SK-N-SH (cell line): Measurements from ENCODE around the gene KRTAP10-5. TPM values are rescaled to one million over a fixed set of nuclear protein-coding genes. Genes with fewer than 3 reads are reported as not detected.

Experiments used
- CTCF ChIA-PET: fragments of 300-600, 350-600 bp; formaldehyde crosslinking; extraction: SDS; loops from one replicate; lab custom pipeline; 2021; lab: Yijun Ruan, JAX
- POLR2A ChIA-PET: fragments of 350-600 bp; sonication (Branson Sonifier 250); formaldehyde crosslinking; extraction: SDS; loops from one replicate; lab custom pipeline; 2020; ENCODE audit warnings: antibody characterized with exemption, inconsistent platforms; lab: Yijun Ruan, JAX
- DNase-seq: peaks from one replicate; pipeline ENCODE4 v3.0.0; 2012
- H2AFZ ChIP-seq: fragments of 200-600 bp; sonication (generic); 2 replicates; pipeline ENCODE4 v1.8.1; 2016; ENCODE audit warnings: antibody characterized with exemption, mild to moderate bottlenecking, low read depth
- H3F3A ChIP-seq: fragments of 200-600 bp; sonication (generic); replicated peaks from 2 replicates; pipeline ENCODE3; 2016; ENCODE audit warnings: antibody characterized with exemption, mild to moderate bottlenecking; ENCODE audit not compliant: insufficient read depth
- H3K27ac ChIP-seq, 2 experiments: fragments of 200-500 bp in 1 of 2; fragments of 200-600 bp in 1 of 2; sonication (Bioruptor generic) in 1 of 2; sonication (generic), shearing (Covaris generic) in 1 of 2; 2 replicates each; pipeline versions ENCODE4 v1.5.1 to v1.6.1; 2014 to 2016; ENCODE audit warnings: low read depth in 2 of 2, inconsistent platforms in 1 of 2, low read length in 1 of 2, mild to moderate bottlenecking in 1 of 2, mixed read lengths in 1 of 2
- H3K27me3 ChIP-seq: fragments of 200-600 bp; sonication (generic), shearing (Covaris generic); 2 replicates; pipeline ENCODE4 v1.6.1; 2016; ENCODE audit warnings: mixed run types; ENCODE audit not compliant: insufficient read depth
- H3K36me3 ChIP-seq, 2 experiments: fragments of 200-500 bp in 1 of 2; fragments of 200-600 bp in 1 of 2; sonication (Bioruptor generic) in 1 of 2; sonication (generic) in 1 of 2; replicated peaks in 1 of 2; 2 replicates each; pipeline versions ENCODE3 to v1.5.1; 2014 to 2016; ENCODE audit warnings: low read length in 1 of 2, mild to moderate bottlenecking in 1 of 2; ENCODE audit not compliant: insufficient read depth in 2 of 2, control insufficient read depth in 1 of 2
- H3K4me1 ChIP-seq, 2 experiments: fragments of 200-500 bp in 1 of 2; fragments of 200-600 bp in 1 of 2; sonication (Bioruptor generic) in 1 of 2; sonication (generic), shearing (Covaris generic) in 1 of 2; 2 replicates each; pipeline versions ENCODE4 v1.5.1 to v1.6.1; 2014 to 2016; ENCODE audit warnings: low read depth in 1 of 2, low read length in 1 of 2, mixed run types in 1 of 2; ENCODE audit not compliant: insufficient read depth in 2 of 2, control insufficient read depth in 1 of 2
- H3K4me2 ChIP-seq: fragments of 200-600 bp; sonication (generic), shearing (Covaris generic); 2 replicates; pipeline ENCODE4 v1.6.1; 2017; ENCODE audit warnings: mixed run types
- H3K4me3 ChIP-seq, 2 experiments: fragments of 200-500 bp in 1 of 2; fragments of 200-600 bp in 1 of 2; sonication (Bioruptor generic) in 1 of 2; sonication (generic), shearing (Covaris generic) in 1 of 2; 2 replicates each; pipeline versions ENCODE4 v1.5.1 to v1.8.1; 2014 to 2016; ENCODE audit warnings: low read depth in 2 of 2, inconsistent platforms in 1 of 2, low read length in 1 of 2, mild to moderate bottlenecking in 1 of 2, mixed read lengths in 1 of 2, moderate library complexity in 1 of 2
- H3K79me2 ChIP-seq: fragments of 200-600 bp; sonication (generic); 2 replicates; pipeline ENCODE4 v1.8.1; 2017; ENCODE audit warnings: mild to moderate bottlenecking; ENCODE audit not compliant: insufficient read depth
- H3K9ac ChIP-seq: fragments of 200-600 bp; sonication (generic); 2 replicates; pipeline ENCODE4 v1.6.1; 2017; ENCODE audit warnings: mixed run types
- H3K9me2 ChIP-seq: fragments of 200-600 bp; sonication (generic); 2 replicates; pipeline ENCODE4 v1.6.1; 2017; ENCODE audit warnings: mixed run types
- H3K9me3 ChIP-seq: fragments of 200-600 bp; sonication (generic); 2 replicates; pipeline ENCODE4 v1.6.1; 2017; ENCODE audit warnings: mixed run types, mild to moderate bottlenecking, moderate library complexity
- H4K20me1 ChIP-seq: fragments of 200-600 bp; sonication (generic); 2 replicates; pipeline ENCODE4 v1.6.1; 2017; ENCODE audit warnings: mild to moderate bottlenecking, mixed run types; ENCODE audit not compliant: insufficient read depth
- CHD2 ChIP-seq: fragments of 150-350 bp; IDR thresholded peaks from 2 replicates; pipeline ENCODE4 v1.6.1; 2018; ENCODE audit warnings: low read length; ENCODE audit not compliant: partially characterized antibody
- ELF1 ChIP-seq: IDR thresholded peaks from 2 replicates; pipeline ENCODE4 v1.4.0; 2012
- EP300 ChIP-seq, 2 experiments: IDR thresholded peaks; 2 replicates each; pipeline versions ENCODE4 v1.4.0 to v1.6.1; 2012; ENCODE audit warnings: borderline replicate concordance in 1 of 2, low read depth in 1 of 2, low read length in 1 of 2
- FOSL2 ChIP-seq: IDR thresholded peaks from 2 replicates; pipeline ENCODE4 v1.4.0; 2012; ENCODE audit warnings: low read depth, mild to moderate bottlenecking, moderate library complexity, borderline replicate concordance
- FOXJ3 ChIP-seq: sonication (generic); formaldehyde crosslinking; IDR thresholded peaks from 2 replicates; pipeline ENCODE4 v1.5.1; 2020; ENCODE audit warnings: mild to moderate bottlenecking, missing genetic modification reagents
- GABPA ChIP-seq: IDR thresholded peaks from 2 replicates; pipeline ENCODE4 v1.4.0; 2012; ENCODE audit warnings: low read depth, mild to moderate bottlenecking
- GATA2 ChIP-seq: sonication (generic); formaldehyde crosslinking; IDR thresholded peaks from 2 replicates; pipeline ENCODE4 v1.5.0; 2020; ENCODE audit warnings: mild to moderate bottlenecking, missing genetic modification reagents
- JUND ChIP-seq: IDR thresholded peaks from 2 replicates; pipeline ENCODE4 v1.4.0; 2012
- MEF2A ChIP-seq: IDR thresholded peaks from 2 replicates; pipeline ENCODE4 v1.4.0; 2012; ENCODE audit warnings: low read depth, borderline replicate concordance
- NFIC ChIP-seq: IDR thresholded peaks from 2 replicates; pipeline ENCODE4 v1.4.0; 2012; ENCODE audit warnings: borderline replicate concordance
- POLR2AphosphoS5 ChIP-seq: IDR thresholded peaks from 2 replicates; pipeline ENCODE4 v1.6.1; 2012; ENCODE audit warnings: low read depth, low read length
- RAD21 ChIP-seq: IDR thresholded peaks from 2 replicates; pipeline ENCODE4 v1.6.1; 2012; ENCODE audit warnings: mild to moderate bottlenecking, low read length
- RCOR1 ChIP-seq: fragments of 150-350 bp; IDR thresholded peaks from 2 replicates; pipeline ENCODE4 v1.6.1; 2017; ENCODE audit warnings: antibody characterized with exemption, low read length
- TAF1 ChIP-seq: IDR thresholded peaks from 2 replicates; pipeline ENCODE4 v1.6.1; 2012; ENCODE audit warnings: low read depth, mild to moderate bottlenecking, low read length, moderate library complexity, borderline replicate concordance
- TCF12 ChIP-seq: IDR thresholded peaks from 2 replicates; pipeline ENCODE4 v1.4.0; 2012
- WGBS: methylation state at CpG from one replicate; pipeline ENCODE4 v1.1.6; 2017; ENCODE audit warnings: low lambda C conversion rate; 5-methylcytosine and 5-hydroxymethylcytosine counted together
- polyA plus RNA-seq, 3 experiments: library from polyadenylated mRNA; depleted of rRNA; stranded (reverse); fragments of >200 nt; gene quantifications; 2 replicates each; pipeline ENCODE4 v1.2.3, GENCODE V29; 2012
- TF ChIP-seq, protein P1 (sequence below): IDR thresholded peaks from 2 replicates; pipeline ENCODE4 v1.4.0; 2012; ENCODE audit warnings: low read depth, borderline replicate concordance
- TF ChIP-seq, protein P2 (sequence below): IDR thresholded peaks from 2 replicates; pipeline ENCODE4 v1.4.0; 2012; ENCODE audit warnings: low read depth
- TF ChIP-seq, protein P3 (sequence below): fragments of 150-350 bp; IDR thresholded peaks from 2 replicates; pipeline ENCODE4 v1.6.1; 2016; ENCODE audit warnings: mild to moderate bottlenecking, low read depth, low read length
- TF ChIP-seq, protein P4 (sequence below): IDR thresholded peaks from 2 replicates; pipeline ENCODE4 v1.6.1; 2012; ENCODE audit warnings: mild to moderate bottlenecking, low read depth, low read length, moderate library complexity
- TF ChIP-seq, protein P5 (sequence below): fragments of 200-600 bp; sonication (generic); IDR thresholded peaks from 2 replicates; pipeline ENCODE4 v1.6.1; 2017; ENCODE audit warnings: antibody characterized with exemption, mild to moderate bottlenecking, moderate library complexity
- TF ChIP-seq, protein P6 (sequence below): fragments of 150-350 bp; IDR thresholded peaks from 2 replicates; pipeline ENCODE4 v1.6.1; 2017; ENCODE audit warnings: antibody characterized with exemption, low read length, low read depth, borderline replicate concordance

KRTAP10-5 gene
- polyA plus RNA-seq, 1 of the 3 experiments (the other 2 are of a cell fraction) = not detected

DNA sequence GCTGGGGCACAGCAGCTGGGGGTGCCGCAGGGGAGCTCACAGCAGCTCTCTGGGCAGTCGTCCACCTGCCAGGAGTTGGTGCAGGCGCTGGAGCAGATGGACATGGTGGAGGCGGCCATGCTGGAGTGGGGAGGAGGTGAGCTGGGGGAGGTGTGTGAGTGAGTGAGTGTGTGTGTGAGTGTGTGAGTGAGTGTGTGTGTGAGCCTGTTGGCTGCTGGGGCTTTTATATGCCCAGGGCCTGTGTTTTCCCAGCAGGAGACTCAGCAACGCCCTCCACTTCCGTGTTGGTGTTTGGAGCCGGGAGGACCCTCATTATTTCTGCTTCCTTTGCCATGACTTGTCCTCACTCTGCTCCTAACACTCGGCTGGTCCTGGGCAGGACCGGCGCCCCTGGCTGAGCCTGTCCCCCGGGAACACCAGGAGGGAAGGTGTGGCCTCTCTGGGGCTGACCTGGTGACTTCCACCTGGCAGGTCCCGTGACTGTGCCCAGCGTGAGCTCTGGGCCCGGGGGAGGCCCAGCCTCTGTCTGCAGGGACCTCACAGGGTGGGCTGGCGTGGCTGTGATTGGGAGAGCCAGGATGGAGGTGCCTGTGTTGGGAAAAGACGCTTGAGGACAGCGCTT lies 29.0 kb downstream of the KRTAP10-5 start, which contains the start of gene KRTAP10-2:
Gene KRTAP10-2, minus strand, starts transcription at position 166 of the 622 bp plus-strand sequence. Its CDS starts 47 bp downstream, at position 119.
- H3K9me3 ChIP-seq = no peaks in the 10 kb centered on the region
- no peak for DNase-seq
- no peaks in the 10 kb centered on the region for H3K4me1 ChIP-seq
- H3K9ac ChIP-seq = no peak within 1 kb of the TSS
- ChIA-PET CTCF (no interaction called here), POLR2A (no interaction called here)
- 24% methylated on average over 16 of the region's 17 CpGs for WGBS
- H3F3A ChIP-seq = no peaks in the 10 kb centered on the region
- H3K36me3 ChIP-seq = no peaks in the 10 kb centered on the region
- no peaks in the 10 kb centered on the region for H3K9me2 ChIP-seq
- H3K27ac ChIP-seq = no peak within 1 kb of the TSS
- H3K4me3 ChIP-seq = no peak within 1 kb of the TSS
- no peaks in the 10 kb centered on the region for H4K20me1 ChIP-seq
- no peaks in the 10 kb centered on the region for H3K79me2 ChIP-seq
- TF ChIP-seq ELF1 (no peak), TAF1 (no peak), MEF2A (no peak), RCOR1 (no peak), TCF12 (no peak), JUND (no peak), POLR2AphosphoS5 (no peak), GATA2 (CRISPR knock-in tag) (no peak), RAD21 (no peak), FOSL2 (no peak), CHD2 (no peak), FOXJ3 (CRISPR knock-in tag) (no peak), NFIC (no peak), EP300 (IDR thresholded peaks at IDR 0.05; ENCODE audit: borderline replicate concordance in 1 of 2, low read depth in 1 of 2, low read length in 1 of 2) (no peak), GABPA (no peak)
- TF ChIP-seq, protein P1, sequence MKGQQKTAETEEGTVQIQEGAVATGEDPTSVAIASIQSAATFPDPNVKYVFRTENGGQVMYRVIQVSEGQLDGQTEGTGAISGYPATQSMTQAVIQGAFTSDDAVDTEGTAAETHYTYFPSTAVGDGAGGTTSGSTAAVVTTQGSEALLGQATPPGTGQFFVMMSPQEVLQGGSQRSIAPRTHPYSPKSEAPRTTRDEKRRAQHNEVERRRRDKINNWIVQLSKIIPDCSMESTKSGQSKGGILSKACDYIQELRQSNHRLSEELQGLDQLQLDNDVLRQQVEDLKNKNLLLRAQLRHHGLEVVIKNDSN = no peak
- TF ChIP-seq, protein P2, sequence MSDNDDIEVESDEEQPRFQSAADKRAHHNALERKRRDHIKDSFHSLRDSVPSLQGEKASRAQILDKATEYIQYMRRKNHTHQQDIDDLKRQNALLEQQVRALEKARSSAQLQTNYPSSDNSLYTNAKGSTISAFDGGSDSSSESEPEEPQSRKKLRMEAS = no peak
- TF ChIP-seq, protein P3, sequence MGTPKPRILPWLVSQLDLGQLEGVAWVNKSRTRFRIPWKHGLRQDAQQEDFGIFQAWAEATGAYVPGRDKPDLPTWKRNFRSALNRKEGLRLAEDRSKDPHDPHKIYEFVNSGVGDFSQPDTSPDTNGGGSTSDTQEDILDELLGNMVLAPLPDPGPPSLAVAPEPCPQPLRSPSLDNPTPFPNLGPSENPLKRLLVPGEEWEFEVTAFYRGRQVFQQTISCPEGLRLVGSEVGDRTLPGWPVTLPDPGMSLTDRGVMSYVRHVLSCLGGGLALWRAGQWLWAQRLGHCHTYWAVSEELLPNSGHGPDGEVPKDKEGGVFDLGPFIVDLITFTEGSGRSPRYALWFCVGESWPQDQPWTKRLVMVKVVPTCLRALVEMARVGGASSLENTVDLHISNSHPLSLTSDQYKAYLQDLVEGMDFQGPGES = no peak
- H2AFZ ChIP-seq = no peak within 1 kb of the TSS
- H3K27me3 ChIP-seq = peaks cover 49% of the 10 kb centered on the region
- no peak within 1 kb of the TSS for H3K4me2 ChIP-seq

DNA sequence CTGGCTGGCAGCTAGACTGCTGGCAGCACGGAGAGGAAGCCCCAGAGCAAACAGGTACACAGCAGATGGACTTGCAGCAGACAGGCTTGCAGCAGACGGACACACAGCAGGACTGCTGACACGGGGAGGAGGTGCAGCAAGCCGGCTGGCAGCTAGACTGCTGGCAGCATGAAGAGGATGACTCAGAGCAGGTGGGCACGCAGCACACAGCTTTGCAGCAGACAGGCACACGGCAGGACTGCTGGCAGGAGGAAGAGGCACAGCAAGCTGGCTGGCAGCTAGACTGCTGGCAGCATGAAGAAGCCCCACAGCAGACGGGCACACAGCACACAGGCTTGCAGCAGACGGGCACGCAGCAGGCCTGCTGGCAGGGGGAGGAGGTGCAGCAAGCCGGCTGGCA lies 29.6 kb downstream of the KRTAP10-5 start:
- ChIA-PET POLR2A (interaction anchor here (0.6 kb wide), 1 partner anchor 25 kb away, joined by 3 read pairs; no protein-coding TSS in a partner anchor), CTCF (no interaction called here)
- H4K20me1 ChIP-seq = no peaks in the 10 kb centered on the region
- H3K27ac ChIP-seq = no peak overlapping the region
- no peaks in the 10 kb centered on the region for H3K36me3 ChIP-seq
- no peak overlapping the region for H2AFZ ChIP-seq
- H3K4me2 ChIP-seq = no peak overlapping the region
- H3F3A ChIP-seq = no peaks in the 10 kb centered on the region
- no peak overlapping the region for H3K9ac ChIP-seq
- no peaks in the 10 kb centered on the region for H3K79me2 ChIP-seq
- H3K9me3 ChIP-seq = no peaks in the 10 kb centered on the region
- H3K4me1 ChIP-seq = no peaks in the 10 kb centered on the region
- WGBS = 18% methylated on average over 7 of the region's 10 CpGs
- H3K4me3 ChIP-seq = no peak overlapping the region
- no peaks in the 10 kb centered on the region for H3K9me2 ChIP-seq
- no peak for DNase-seq
- peaks cover 43% of the 10 kb centered on the region for H3K27me3 ChIP-seq
- TF ChIP-seq, protein P4, sequence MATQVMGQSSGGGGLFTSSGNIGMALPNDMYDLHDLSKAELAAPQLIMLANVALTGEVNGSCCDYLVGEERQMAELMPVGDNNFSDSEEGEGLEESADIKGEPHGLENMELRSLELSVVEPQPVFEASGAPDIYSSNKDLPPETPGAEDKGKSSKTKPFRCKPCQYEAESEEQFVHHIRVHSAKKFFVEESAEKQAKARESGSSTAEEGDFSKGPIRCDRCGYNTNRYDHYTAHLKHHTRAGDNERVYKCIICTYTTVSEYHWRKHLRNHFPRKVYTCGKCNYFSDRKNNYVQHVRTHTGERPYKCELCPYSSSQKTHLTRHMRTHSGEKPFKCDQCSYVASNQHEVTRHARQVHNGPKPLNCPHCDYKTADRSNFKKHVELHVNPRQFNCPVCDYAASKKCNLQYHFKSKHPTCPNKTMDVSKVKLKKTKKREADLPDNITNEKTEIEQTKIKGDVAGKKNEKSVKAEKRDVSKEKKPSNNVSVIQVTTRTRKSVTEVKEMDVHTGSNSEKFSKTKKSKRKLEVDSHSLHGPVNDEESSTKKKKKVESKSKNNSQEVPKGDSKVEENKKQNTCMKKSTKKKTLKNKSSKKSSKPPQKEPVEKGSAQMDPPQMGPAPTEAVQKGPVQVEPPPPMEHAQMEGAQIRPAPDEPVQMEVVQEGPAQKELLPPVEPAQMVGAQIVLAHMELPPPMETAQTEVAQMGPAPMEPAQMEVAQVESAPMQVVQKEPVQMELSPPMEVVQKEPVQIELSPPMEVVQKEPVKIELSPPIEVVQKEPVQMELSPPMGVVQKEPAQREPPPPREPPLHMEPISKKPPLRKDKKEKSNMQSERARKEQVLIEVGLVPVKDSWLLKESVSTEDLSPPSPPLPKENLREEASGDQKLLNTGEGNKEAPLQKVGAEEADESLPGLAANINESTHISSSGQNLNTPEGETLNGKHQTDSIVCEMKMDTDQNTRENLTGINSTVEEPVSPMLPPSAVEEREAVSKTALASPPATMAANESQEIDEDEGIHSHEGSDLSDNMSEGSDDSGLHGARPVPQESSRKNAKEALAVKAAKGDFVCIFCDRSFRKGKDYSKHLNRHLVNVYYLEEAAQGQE = no peak
- no peak for TF ChIP-seq NFIC
- TF ChIP-seq, protein P5, sequence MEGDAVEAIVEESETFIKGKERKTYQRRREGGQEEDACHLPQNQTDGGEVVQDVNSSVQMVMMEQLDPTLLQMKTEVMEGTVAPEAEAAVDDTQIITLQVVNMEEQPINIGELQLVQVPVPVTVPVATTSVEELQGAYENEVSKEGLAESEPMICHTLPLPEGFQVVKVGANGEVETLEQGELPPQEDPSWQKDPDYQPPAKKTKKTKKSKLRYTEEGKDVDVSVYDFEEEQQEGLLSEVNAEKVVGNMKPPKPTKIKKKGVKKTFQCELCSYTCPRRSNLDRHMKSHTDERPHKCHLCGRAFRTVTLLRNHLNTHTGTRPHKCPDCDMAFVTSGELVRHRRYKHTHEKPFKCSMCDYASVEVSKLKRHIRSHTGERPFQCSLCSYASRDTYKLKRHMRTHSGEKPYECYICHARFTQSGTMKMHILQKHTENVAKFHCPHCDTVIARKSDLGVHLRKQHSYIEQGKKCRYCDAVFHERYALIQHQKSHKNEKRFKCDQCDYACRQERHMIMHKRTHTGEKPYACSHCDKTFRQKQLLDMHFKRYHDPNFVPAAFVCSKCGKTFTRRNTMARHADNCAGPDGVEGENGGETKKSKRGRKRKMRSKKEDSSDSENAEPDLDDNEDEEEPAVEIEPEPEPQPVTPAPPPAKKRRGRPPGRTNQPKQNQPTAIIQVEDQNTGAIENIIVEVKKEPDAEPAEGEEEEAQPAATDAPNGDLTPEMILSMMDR = no peak
- TF ChIP-seq, protein P6, sequence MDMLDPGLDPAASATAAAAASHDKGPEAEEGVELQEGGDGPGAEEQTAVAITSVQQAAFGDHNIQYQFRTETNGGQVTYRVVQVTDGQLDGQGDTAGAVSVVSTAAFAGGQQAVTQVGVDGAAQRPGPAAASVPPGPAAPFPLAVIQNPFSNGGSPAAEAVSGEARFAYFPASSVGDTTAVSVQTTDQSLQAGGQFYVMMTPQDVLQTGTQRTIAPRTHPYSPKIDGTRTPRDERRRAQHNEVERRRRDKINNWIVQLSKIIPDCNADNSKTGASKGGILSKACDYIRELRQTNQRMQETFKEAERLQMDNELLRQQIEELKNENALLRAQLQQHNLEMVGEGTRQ = no peak
